ENCODE results near the gene SCT. TPM values are rescaled to one million over a fixed set of nuclear protein-coding genes. Genes with fewer than 3 reads are reported as not detected.

The SCT gene
- total and polyA plus RNA-seq, 2 experiments from 2014 or later, result 2.6 TPM; not detected in 1

GRCh38 chr11:605286-606129 is 21.5 kb downstream of the SCT start:
- no peak overlapping the region for H3K4me3 ChIP-seq
- no peak for TF ChIP-seq POLR2AphosphoS5 (IDR thresholded peaks at IDR 0.05; ENCODE audit: low read depth)
- TF ChIP-seq REST (IDR thresholded peaks at IDR 0.05; ENCODE audit: unreplicated experiment), result no peak
- TF ChIP-seq JUNB (IDR thresholded peaks at IDR 0.05; ENCODE audit: unreplicated experiment), result no peak
- no peak for TF ChIP-seq STAT1 (IDR thresholded peaks at IDR 0.05; ENCODE audit: unreplicated experiment)
- no peak for TF ChIP-seq ZNF462 (CRISPR knock-in tag; IDR thresholded peaks at IDR 0.05)
- no peak for TF ChIP-seq CTCF (conservative IDR thresholded peaks at IDR 0.05; ENCODE audit: low read depth in 2 of 2)
- TF ChIP-seq ZNF114 (CRISPR knock-in tag; IDR thresholded peaks at IDR 0.05), result no peak
- TF ChIP-seq EZH2phosphoT487 (IDR thresholded peaks at IDR 0.05; ENCODE audit: unreplicated experiment), result no peak
- TF ChIP-seq EZH2 (IDR thresholded peaks at IDR 0.05; ENCODE audit: low read depth, unreplicated experiment), result no peak
- no peak for TF ChIP-seq ZNF331 (CRISPR knock-in tag; IDR thresholded peaks at IDR 0.05; ENCODE audit: low read depth)
- DNase-seq (ENCODE audit: low spot score), result no peak
- H3K79me2 ChIP-seq (replicated peaks; ENCODE audit: insufficient read depth), result 0 out of 2 replicates have a peak, but pooled peaks cover 4% of the 10 kb centered on the region
- H3K9me2 ChIP-seq (ENCODE audit: insufficient read depth), result no peaks in the 10 kb centered on the region
- H3K4me2 ChIP-seq, result no peak overlapping the region
- no peak overlapping the region for H3K27ac ChIP-seq (ENCODE audit: low read depth)
- ATAC-seq, result no peak
- peaks cover 39% of the 10 kb centered on the region for H3K36me3 ChIP-seq (ENCODE audit: insufficient read depth)
- Mint-ChIP-seq H3K36me3 (ENCODE audit: low read depth) (peaks cover 54% of the 10 kb centered on the region), H3K4me3 (no peak overlapping the region), H3K9me3 (no peaks in the 10 kb centered on the region), H3K27ac (no peak overlapping the region), H3K27me3 (ENCODE audit: insufficient read depth, low read depth, poor library complexity) (peaks cover 13% of the 10 kb centered on the region), H3K4me1 (no peaks in the 10 kb centered on the region; the same call in 2 of the 3 replicates)
- H3F3A ChIP-seq (replicated peaks; ENCODE audit: low read depth), result peaks cover 15% of the 10 kb centered on the region; the same call in 1 of the 2 replicates
- peaks cover 5% of the 10 kb centered on the region; the same call in 1 of the 2 replicates for H4K20me1 ChIP-seq (replicated peaks; ENCODE audit: insufficient read depth)
- no peak overlapping the region for H2AFZ ChIP-seq
- no peaks in the 10 kb centered on the region for H3K27me3 ChIP-seq (ENCODE audit: insufficient read depth)
- no peaks in the 10 kb centered on the region for H3K4me1 ChIP-seq (ENCODE audit: insufficient read depth)

Data from GM23338 (cell line).